ENCODE results near the gene C22orf31.

Gene C22orf31

GRCh38 chr22:29061773-29062172 is at the start of gene C22orf31:
Gene C22orf31 (minus strand): TSS chr22:29061831. CDS start chr22:29061792, 39 bp downstream.
- peaks cover 4% of the 10 kb centered on the region for H3K4me1 Mint-ChIP-seq (ENCODE audit: low read depth)
- no peak within 1 kb of the TSS for H3K27ac Mint-ChIP-seq
- no peak within 1 kb of the TSS for H3K4me3 Mint-ChIP-seq
- H3K9me3 Mint-ChIP-seq, result no peaks in the 10 kb centered on the region
- peaks cover 56% of the 10 kb centered on the region for H3K27me3 Mint-ChIP-seq (ENCODE audit: low read depth)
- no peaks in the 10 kb centered on the region for H3K36me3 Mint-ChIP-seq (ENCODE audit: low read depth)

DNA sequence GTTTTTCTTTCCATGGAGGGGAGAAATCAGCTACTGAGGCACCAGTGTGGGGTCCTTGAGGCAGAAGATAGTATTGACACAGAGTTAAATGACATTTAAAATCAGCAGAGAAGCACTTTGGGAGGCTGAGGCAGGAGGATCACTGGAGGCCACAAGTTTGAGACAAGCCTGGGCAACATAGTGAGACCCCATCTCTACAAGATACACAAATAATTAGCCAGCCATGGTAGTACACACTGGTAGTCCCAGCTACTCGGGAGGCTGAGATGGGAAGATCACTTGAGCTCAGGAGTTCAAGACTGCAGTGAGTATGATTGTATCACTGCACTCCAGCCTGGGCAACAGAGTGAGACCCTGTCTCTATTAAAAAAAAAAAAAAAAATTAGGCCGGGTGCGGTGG is 49.3 kb upstream of the C22orf31 start:
- Mint-ChIP-seq H3K27me3 (ENCODE audit: low read depth) (peaks cover 36% of the 10 kb centered on the region), H3K4me1 (ENCODE audit: low read depth) (no peaks in the 10 kb centered on the region), H3K9me3 (no peaks in the 10 kb centered on the region)

DNA sequence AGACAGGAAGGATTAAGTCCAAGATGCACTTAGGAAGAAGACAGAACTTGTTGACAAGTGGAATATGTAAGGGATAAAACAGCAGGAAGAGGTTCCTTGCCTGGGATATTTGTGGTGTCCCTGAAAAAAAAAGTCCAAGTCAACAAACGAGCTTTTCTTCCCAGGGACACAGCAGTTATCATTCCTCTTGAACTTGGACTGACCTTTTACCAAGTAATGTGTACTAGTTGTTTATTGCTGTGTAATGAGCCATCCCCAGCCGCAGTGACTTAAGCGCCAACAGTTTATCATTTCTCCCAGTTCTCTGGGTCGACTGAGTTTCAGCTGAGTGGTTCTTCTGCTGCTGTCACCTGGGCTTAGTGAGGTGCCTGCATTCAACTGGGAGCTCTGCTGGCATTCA is 48.2 kb upstream of the C22orf31 start:
- H3K4me1 Mint-ChIP-seq (ENCODE audit: low read depth), result no peaks in the 10 kb centered on the region
- H3K27me3 Mint-ChIP-seq (ENCODE audit: low read depth), result peaks cover 29% of the 10 kb centered on the region
- no peaks in the 10 kb centered on the region for H3K9me3 Mint-ChIP-seq
- H3K4me3 Mint-ChIP-seq, result no peak overlapping the region
- H3K36me3 Mint-ChIP-seq (ENCODE audit: low read depth), result no peaks in the 10 kb centered on the region
- H3K27ac Mint-ChIP-seq, result no peak overlapping the region

More for the DNA sequence above, 49.3 kb upstream of the C22orf31 start:
- no peak overlapping the region for H3K27ac Mint-ChIP-seq
- no peaks in the 10 kb centered on the region for H3K36me3 Mint-ChIP-seq (ENCODE audit: low read depth)
- H3K4me3 Mint-ChIP-seq, result no peak overlapping the region

DNA sequence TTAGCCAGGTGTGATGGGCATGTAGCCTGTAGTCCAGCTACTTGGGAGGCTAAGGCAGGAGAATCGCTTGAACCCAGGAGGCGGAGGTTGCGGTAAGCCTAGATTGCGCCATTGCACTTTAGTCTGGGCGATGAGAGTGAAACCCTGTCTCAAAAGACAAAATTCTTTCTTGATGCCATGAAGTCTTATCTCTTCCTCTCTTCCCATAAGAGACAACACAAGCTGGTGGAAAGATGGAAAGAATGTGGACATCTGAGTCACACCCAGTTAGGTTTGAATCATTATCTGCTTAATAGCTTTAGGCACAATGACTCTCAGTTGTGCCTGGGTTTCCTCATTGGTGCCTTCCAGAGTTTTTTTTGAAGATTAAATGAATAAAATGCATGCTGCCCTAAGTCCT is 46.5 kb upstream of the C22orf31 start:
- Mint-ChIP-seq H3K27me3 (ENCODE audit: low read depth) (peaks cover 20% of the 10 kb centered on the region), H3K27ac (no peak overlapping the region), H3K4me3 (no peak overlapping the region), H3K36me3 (ENCODE audit: low read depth) (no peaks in the 10 kb centered on the region), H3K9me3 (no peaks in the 10 kb centered on the region), H3K4me1 (ENCODE audit: low read depth) (no peaks in the 10 kb centered on the region)

GRCh38 chr22:29106839-29107238 is 45.2 kb upstream of the C22orf31 start:
- no peaks in the 10 kb centered on the region for H3K4me1 Mint-ChIP-seq (ENCODE audit: low read depth)
- H3K27ac Mint-ChIP-seq, result no peak overlapping the region
- H3K9me3 Mint-ChIP-seq, result no peaks in the 10 kb centered on the region
- H3K36me3 Mint-ChIP-seq (ENCODE audit: low read depth), result no peaks in the 10 kb centered on the region
- H3K4me3 Mint-ChIP-seq, result no peak overlapping the region
- H3K27me3 Mint-ChIP-seq (ENCODE audit: low read depth), result peaks cover 21% of the 10 kb centered on the region

GRCh38 chr22:29105468-29105867 is 43.8 kb upstream of the C22orf31 start:
- Mint-ChIP-seq H3K4me3 (no peak overlapping the region), H3K36me3 (ENCODE audit: low read depth) (no peaks in the 10 kb centered on the region), H3K27me3 (ENCODE audit: low read depth) (peaks cover 17% of the 10 kb centered on the region), H3K27ac (no peak overlapping the region), H3K9me3 (no peaks in the 10 kb centered on the region), H3K4me1 (ENCODE audit: low read depth) (no peaks in the 10 kb centered on the region)

GRCh38 chr22:29103121-29103520 is 41.5 kb upstream of the C22orf31 start:
- no peak overlapping the region for H3K27ac Mint-ChIP-seq
- H3K4me1 Mint-ChIP-seq (ENCODE audit: low read depth), result no peaks in the 10 kb centered on the region
- no peaks in the 10 kb centered on the region for H3K36me3 Mint-ChIP-seq (ENCODE audit: low read depth)
- no peaks in the 10 kb centered on the region for H3K9me3 Mint-ChIP-seq
- no peak overlapping the region for H3K4me3 Mint-ChIP-seq
- peaks cover 8% of the 10 kb centered on the region for H3K27me3 Mint-ChIP-seq (ENCODE audit: low read depth)

DNA sequence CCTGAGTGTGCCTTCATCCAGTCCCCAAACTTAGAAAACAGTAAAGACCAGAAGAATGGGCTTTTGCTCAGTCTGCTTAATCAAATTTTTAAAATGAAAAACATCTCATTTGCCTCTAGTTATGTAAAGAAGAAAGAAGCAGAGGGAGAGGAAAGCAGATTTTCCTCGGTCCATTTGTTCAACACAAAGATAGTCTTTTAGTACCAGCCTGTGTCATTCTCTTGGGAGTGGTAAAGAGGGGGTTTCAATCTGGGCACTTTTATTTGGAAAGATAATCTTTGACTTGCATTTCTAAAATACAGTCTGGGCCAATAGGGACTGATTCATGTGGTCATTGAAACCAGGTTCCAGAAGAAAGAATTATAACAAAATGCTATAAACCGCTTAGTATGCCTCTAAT is 40.7 kb upstream of the C22orf31 start:
- Mint-ChIP-seq H3K9me3 (no peaks in the 10 kb centered on the region), H3K4me3 (no peak overlapping the region), H3K4me1 (ENCODE audit: low read depth) (no peaks in the 10 kb centered on the region), H3K36me3 (ENCODE audit: low read depth) (no peaks in the 10 kb centered on the region), H3K27ac (no peak overlapping the region), H3K27me3 (ENCODE audit: low read depth) (peaks cover 8% of the 10 kb centered on the region)

GRCh38 chr22:29098296-29098695 is 36.7 kb upstream of the C22orf31 start:
- no peaks in the 10 kb centered on the region for H3K36me3 Mint-ChIP-seq (ENCODE audit: low read depth)
- no peaks in the 10 kb centered on the region for H3K4me1 Mint-ChIP-seq (ENCODE audit: low read depth)
- peaks cover 4% of the 10 kb centered on the region for H3K27me3 Mint-ChIP-seq (ENCODE audit: low read depth)
- H3K9me3 Mint-ChIP-seq, result no peaks in the 10 kb centered on the region
- no peak overlapping the region for H3K27ac Mint-ChIP-seq
- no peak overlapping the region for H3K4me3 Mint-ChIP-seq

DNA sequence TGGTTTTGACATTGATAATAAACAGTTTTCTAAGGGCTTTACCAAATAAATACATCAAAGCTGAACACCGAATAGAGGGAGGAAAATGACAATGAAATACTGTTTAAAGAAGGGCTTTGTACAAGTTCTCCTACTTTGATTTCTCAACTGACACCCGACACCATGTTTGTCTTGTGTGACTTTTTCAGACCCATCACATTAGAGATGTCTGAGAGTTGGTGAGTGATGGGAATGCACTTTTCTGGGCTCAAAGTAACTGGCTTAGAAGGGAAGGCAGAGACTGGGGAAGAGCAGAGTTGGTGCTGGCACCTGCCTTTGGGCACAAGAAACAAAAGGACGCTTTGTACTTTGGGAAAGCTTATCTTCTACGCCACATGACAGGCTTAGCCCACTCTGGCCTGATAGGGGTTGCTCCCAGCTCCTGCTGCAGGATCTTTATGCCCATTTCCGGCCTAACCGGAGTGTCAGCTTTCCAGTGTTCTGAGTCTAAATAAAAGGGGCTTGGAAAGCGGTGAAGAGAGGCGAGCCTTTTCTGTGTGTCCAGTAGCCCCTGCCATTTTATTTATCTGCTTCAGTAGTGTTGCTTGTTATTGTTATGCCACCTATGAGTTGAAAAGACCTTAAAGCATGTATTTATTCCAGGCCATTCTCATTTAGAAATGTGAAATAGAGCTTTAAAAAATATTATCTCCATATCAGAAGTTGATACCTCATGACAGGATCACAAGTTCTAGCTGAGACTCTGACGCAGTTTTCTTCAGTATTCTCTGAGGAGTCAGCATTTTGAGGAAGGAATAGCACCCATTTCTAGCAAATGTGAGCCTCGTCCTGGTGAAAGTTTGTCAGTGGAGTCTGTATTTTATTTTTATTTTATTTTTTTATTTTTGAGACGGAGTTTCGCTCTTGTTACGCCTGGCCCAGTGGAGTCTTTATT is 35.4 kb upstream of the C22orf31 start:
- Mint-ChIP-seq H3K27ac (no peak overlapping the region), H3K4me3 (no peak overlapping the region), H3K9me3 (no peaks in the 10 kb centered on the region), H3K4me1 (ENCODE audit: low read depth) (no peaks in the 10 kb centered on the region), H3K36me3 (ENCODE audit: low read depth) (no peaks in the 10 kb centered on the region), H3K27me3 (ENCODE audit: low read depth) (peaks cover 2% of the 10 kb centered on the region)

DNA sequence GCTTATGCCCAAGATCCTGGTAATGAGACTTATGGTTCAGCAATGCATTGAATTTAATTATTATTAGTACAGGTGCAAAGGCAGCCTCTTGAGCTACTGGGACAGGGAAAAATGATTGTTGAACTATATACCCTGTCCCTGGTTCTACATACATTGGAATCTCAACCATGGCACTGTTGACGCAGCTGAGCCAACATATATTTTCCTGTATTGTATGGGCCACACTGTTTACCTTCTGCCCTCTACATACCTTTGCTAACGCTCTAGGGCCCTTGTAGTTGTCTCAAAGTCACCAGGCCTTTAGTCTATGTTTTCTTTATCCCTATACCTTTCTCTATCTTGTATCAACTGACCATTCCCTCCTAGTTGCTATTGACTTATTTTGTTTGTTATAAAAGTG is 33.8 kb upstream of the C22orf31 start:
- Mint-ChIP-seq H3K4me3 (no peak overlapping the region), H3K27me3 (ENCODE audit: low read depth) (peaks cover 8% of the 10 kb centered on the region), H3K9me3 (no peaks in the 10 kb centered on the region), H3K27ac (no peak overlapping the region), H3K4me1 (ENCODE audit: low read depth) (peaks cover 1% of the 10 kb centered on the region), H3K36me3 (ENCODE audit: low read depth) (no peaks in the 10 kb centered on the region)

DNA sequence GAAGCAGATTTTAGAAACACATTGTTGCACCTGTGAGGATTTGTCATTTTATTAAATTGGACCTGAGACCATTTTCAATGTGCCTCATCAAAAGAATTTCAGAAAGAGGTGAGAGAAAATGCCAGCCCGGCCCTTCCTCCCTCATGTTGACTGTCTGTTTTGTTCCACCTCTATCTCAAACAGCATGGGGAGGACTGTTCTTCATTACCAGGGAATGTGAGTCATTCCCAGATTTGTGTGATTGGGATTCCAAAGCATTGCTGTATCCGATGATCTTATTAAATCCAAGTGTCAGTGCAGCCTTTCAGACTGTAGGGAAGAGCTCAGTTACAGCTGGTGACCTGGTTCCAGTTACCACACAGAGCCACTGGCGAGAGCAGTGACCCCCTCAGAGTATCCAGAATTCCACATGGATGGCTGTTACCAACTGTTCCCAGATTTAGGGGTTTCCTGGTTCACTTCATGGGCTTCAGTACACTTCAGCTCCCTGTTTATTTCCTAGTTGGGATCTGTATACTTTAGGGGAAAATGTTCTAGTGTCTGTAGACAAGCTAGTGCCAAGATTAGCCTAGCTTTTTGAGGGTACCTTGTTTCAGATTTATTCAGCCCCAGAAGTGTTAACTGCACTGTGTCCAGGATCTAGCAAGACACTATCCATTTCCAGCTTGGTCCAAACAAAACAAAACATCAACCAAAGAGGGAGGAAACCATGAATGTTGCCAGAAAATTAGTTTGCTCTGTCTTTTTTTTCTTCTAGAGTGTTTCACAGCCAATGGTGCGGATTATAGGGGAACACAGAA is 32.1 kb upstream of the C22orf31 start:
- no peak overlapping the region for H3K27ac Mint-ChIP-seq
- peaks cover 1% of the 10 kb centered on the region for H3K4me1 Mint-ChIP-seq (ENCODE audit: low read depth)
- no peaks in the 10 kb centered on the region for H3K36me3 Mint-ChIP-seq (ENCODE audit: low read depth)
- H3K4me3 Mint-ChIP-seq, result no peak overlapping the region
- no peaks in the 10 kb centered on the region for H3K9me3 Mint-ChIP-seq
- peaks cover 21% of the 10 kb centered on the region for H3K27me3 Mint-ChIP-seq (ENCODE audit: low read depth)

DNA sequence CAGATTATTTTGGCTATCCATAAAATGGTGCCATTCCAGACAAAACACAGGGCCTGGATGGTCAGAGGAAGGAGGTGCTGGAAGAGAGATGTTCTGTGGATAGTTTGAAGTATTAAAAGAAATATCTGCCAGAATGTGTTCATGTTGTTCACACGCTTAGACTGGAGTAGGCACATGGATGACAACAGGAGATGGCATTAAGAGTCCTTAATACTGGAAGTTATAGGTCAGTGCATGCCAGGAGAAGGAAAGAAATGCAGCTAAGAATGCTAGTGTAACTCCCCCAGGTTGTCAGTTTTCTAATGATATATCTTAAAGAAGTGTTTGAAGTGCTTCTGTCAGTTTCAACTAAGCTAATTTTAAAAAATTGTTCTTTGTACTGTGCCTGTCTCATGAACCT is 31.4 kb upstream of the C22orf31 start:
- Mint-ChIP-seq H3K4me3 (no peak overlapping the region), H3K36me3 (ENCODE audit: low read depth) (no peaks in the 10 kb centered on the region), H3K4me1 (ENCODE audit: low read depth) (peaks cover 1% of the 10 kb centered on the region), H3K27me3 (ENCODE audit: low read depth) (peaks cover 22% of the 10 kb centered on the region), H3K27ac (no peak overlapping the region), H3K9me3 (no peaks in the 10 kb centered on the region)

GRCh38 chr22:29092243-29092642 is 30.6 kb upstream of the C22orf31 start:
- Mint-ChIP-seq H3K9me3 (no peaks in the 10 kb centered on the region), H3K4me1 (ENCODE audit: low read depth) (peaks cover 1% of the 10 kb centered on the region), H3K4me3 (no peak overlapping the region), H3K36me3 (ENCODE audit: low read depth) (no peaks in the 10 kb centered on the region), H3K27ac (no peak overlapping the region), H3K27me3 (ENCODE audit: low read depth) (peaks cover 22% of the 10 kb centered on the region)

DNA sequence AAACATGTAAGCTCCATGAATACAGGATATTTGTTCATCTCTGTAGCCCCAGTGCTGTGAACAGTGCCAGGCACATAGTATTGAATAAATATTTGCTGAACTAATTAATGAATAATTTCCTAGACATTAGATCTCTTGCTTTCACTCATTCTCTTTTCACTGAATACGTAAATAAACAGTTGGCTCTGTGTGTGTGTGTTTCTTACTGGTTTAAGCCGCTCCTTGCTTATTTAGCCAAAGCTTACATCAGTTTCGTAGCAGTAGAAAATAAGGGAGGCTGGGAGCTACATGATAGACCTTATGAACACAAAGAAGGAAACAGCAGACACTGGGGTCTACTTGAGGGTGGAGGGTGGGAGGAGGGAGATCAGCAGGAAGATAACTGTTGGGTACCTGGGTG is 28.4 kb upstream of the C22orf31 start:
- H3K4me1 Mint-ChIP-seq (ENCODE audit: low read depth), result peaks cover 1% of the 10 kb centered on the region
- H3K36me3 Mint-ChIP-seq (ENCODE audit: low read depth), result no peaks in the 10 kb centered on the region
- H3K4me3 Mint-ChIP-seq, result no peak overlapping the region
- no peak overlapping the region for H3K27ac Mint-ChIP-seq
- H3K9me3 Mint-ChIP-seq, result no peaks in the 10 kb centered on the region
- peaks cover 25% of the 10 kb centered on the region for H3K27me3 Mint-ChIP-seq (ENCODE audit: low read depth)

Measured in T-helper 1 cell treated with Interleukin-12 subunit alpha and Interleukin-12 subunit beta and Interleukin-4 antibody, amounts not matched to agents 30 μg/mL and 1 μg/mL, for 36 hours (primary cell).